WTC11 (cell line): ENCODE measurements around the gene SCAF8. TPM values are rescaled to one million over a fixed set of nuclear protein-coding genes. Genes with fewer than 3 reads are reported as not detected.

Experiments
- ATAC-seq: fragments of 200-7000 bp; cut with Tn5 transposase; 2 replicates; pipeline ENCODE4 v1.10.0; 2021; ENCODE audit warnings: mild to moderate bottlenecking, moderate library complexity
- CTCF ChIA-PET: fragments of 300-600 bp; sonication (Branson Sonifier 250); formaldehyde crosslinking; loops from one replicate; lab custom pipeline; 2021; ENCODE audit warnings: antibody characterized with exemption; lab: Charles Lee
- POLR2A ChIA-PET: fragments of 350-600 bp; sonication (Branson Sonifier 250); formaldehyde crosslinking; loops from one replicate; lab custom pipeline; 2021; ENCODE audit warnings: antibody characterized with exemption; lab: Charles Lee
- DNase-seq: peaks from one replicate; pipeline ENCODE4 v3.0.0; 2021; ENCODE audit warnings: low spot score
- H3K27ac Mint-ChIP-seq: 2 replicates; pipeline ENCODE4 v1.8.0; 2021; ENCODE audit warnings: mixed read lengths
- H3K27me3 Mint-ChIP-seq: 2 replicates; pipeline ENCODE4 v1.8.0; 2021; ENCODE audit warnings: low read depth, mild to moderate bottlenecking, moderate library complexity, mixed read lengths
- H3K36me3 Mint-ChIP-seq: 2 replicates; pipeline ENCODE4 v1.8.0; 2021; ENCODE audit warnings: mixed read lengths
- H3K4me1 Mint-ChIP-seq: 2 replicates; pipeline ENCODE4 v1.8.0; 2022; ENCODE audit warnings: mixed read lengths
- H3K4me3 Mint-ChIP-seq: 2 replicates; pipeline ENCODE4 v1.8.0; 2021; ENCODE audit warnings: mild to moderate bottlenecking, moderate library complexity, mixed read lengths
- H3K9me3 Mint-ChIP-seq: 2 replicates; pipeline ENCODE4 v1.8.0; 2021; ENCODE audit warnings: mixed read lengths
- ATF1 ChIP-seq: sonication (generic); formaldehyde crosslinking; IDR thresholded peaks from 2 replicates; pipeline ENCODE4 v1.8.1; 2023; ENCODE audit warnings: mild to moderate bottlenecking, moderate library complexity, missing genetic modification reagents
- CDX4 ChIP-seq: fragments of 250-450 bp; sonication (Bioruptor Pico); IDR thresholded peaks from 2 replicates; pipeline ENCODE4 v1.9.0; 2021; ENCODE audit warnings: moderate library complexity, mild to moderate bottlenecking, inconsistent platforms, borderline replicate concordance
- CREM ChIP-seq: sonication (generic); formaldehyde crosslinking; IDR thresholded peaks from 2 replicates; pipeline ENCODE4 v1.8.1; 2022; ENCODE audit warnings: mild to moderate bottlenecking, missing genetic modification reagents, moderate library complexity
- ELF4 ChIP-seq: sonication (generic); formaldehyde crosslinking; IDR thresholded peaks from 2 replicates; pipeline ENCODE4 v1.8.1; 2022; ENCODE audit warnings: low read depth, mild to moderate bottlenecking, moderate library complexity, missing genetic modification reagents
- FOXJ3 ChIP-seq: sonication (generic); formaldehyde crosslinking; IDR thresholded peaks from 2 replicates; pipeline ENCODE4 v1.9.0; 2021; ENCODE audit warnings: missing genetic modification reagents, mild to moderate bottlenecking, borderline replicate concordance
- GABPB1 ChIP-seq: sonication (generic); formaldehyde crosslinking; IDR thresholded peaks from 2 replicates; pipeline ENCODE4 v1.8.1; 2023; ENCODE audit warnings: mild to moderate bottlenecking, missing genetic modification reagents
- JUN ChIP-seq: sonication (generic); formaldehyde crosslinking; IDR thresholded peaks from 2 replicates; pipeline ENCODE4 v1.8.0; 2023; ENCODE audit warnings: mild to moderate bottlenecking, missing genetic modification reagents
- NFE2L1 ChIP-seq: sonication (generic); formaldehyde crosslinking; IDR thresholded peaks from 2 replicates; pipeline ENCODE4 v1.8.1; 2023; ENCODE audit warnings: missing genetic modification reagents
- NFYB ChIP-seq: sonication (generic); formaldehyde crosslinking; conservative IDR thresholded peaks from 2 replicates; pipeline ENCODE4 v1.8.0; 2022; ENCODE audit warnings: low read depth, missing genetic modification reagents
- TP53 ChIP-seq: sonication (generic); formaldehyde crosslinking; IDR thresholded peaks from 2 replicates; pipeline ENCODE4 v1.8.1; 2023; ENCODE audit warnings: mild to moderate bottlenecking, missing genetic modification reagents
- ZBTB21 ChIP-seq: sonication (generic); formaldehyde crosslinking; IDR thresholded peaks from 2 replicates; pipeline ENCODE4 v1.8.1; 2023; ENCODE audit warnings: mild to moderate bottlenecking, missing genetic modification reagents, borderline replicate concordance
- ZNF121 ChIP-seq: sonication (generic); formaldehyde crosslinking; IDR thresholded peaks from 2 replicates; pipeline ENCODE4 v1.8.0; 2023; ENCODE audit warnings: missing genetic modification reagents
- ZNF138 ChIP-seq: sonication (generic); formaldehyde crosslinking; conservative IDR thresholded peaks from 2 replicates; pipeline ENCODE4 v1.8.1; 2022; ENCODE audit warnings: mild to moderate bottlenecking, moderate library complexity, missing genetic modification reagents
- ZNF263 ChIP-seq: sonication (generic); formaldehyde crosslinking; IDR thresholded peaks from 2 replicates; pipeline ENCODE4 v1.8.1; 2022; ENCODE audit warnings: low read depth, mild to moderate bottlenecking, moderate library complexity, missing genetic modification reagents
- ZNF317 ChIP-seq: sonication (generic); formaldehyde crosslinking; IDR thresholded peaks from 2 replicates; pipeline ENCODE4 v1.8.1; 2023; ENCODE audit warnings: low read depth, mild to moderate bottlenecking, moderate library complexity, missing genetic modification reagents, borderline replicate concordance
- total RNA-seq: library from RNA; stranded (reverse); gene quantifications from 3 replicates; pipeline ENCODE4 v1.2.3, GENCODE V29; 2021
- TF ChIP-seq, protein P1 (sequence below): sonication (generic); formaldehyde crosslinking; IDR thresholded peaks from 2 replicates; pipeline ENCODE4 v1.8.1; 2022; ENCODE audit warnings: low read depth, mild to moderate bottlenecking, moderate library complexity, missing genetic modification reagents, borderline replicate concordance
- TF ChIP-seq, protein P2 (sequence below): fragments of 250-450 bp; sonication (Bioruptor Pico); IDR thresholded peaks from 2 replicates; pipeline ENCODE4 v2.1.2; 2022; ENCODE audit warnings: mild to moderate bottlenecking, moderate library complexity
- TF ChIP-seq, protein P3 (sequence below): sonication (generic); formaldehyde crosslinking; IDR thresholded peaks from 2 replicates; pipeline ENCODE4 v1.8.1; 2022; ENCODE audit warnings: missing genetic modification reagents, borderline replicate concordance
- TF ChIP-seq, protein P4 (sequence below): sonication (generic); formaldehyde crosslinking; IDR thresholded peaks from 2 replicates; pipeline ENCODE4 v1.8.1; 2023; ENCODE audit warnings: mild to moderate bottlenecking, missing genetic modification reagents

SCAF8 gene
- total RNA-seq, 1 experiment from 2014 or later: 40.7 TPM

- Mint-ChIP-seq H3K36me3 (peaks cover 46% of the 10 kb centered on the region), H3K4me1 (no peaks in the 10 kb centered on the region), H3K4me3 (no peak overlapping the region), H3K27ac (no peak overlapping the region), H3K27me3 (no peaks in the 10 kb centered on the region), H3K9me3 (0 out of 2 replicates have a peak, but pooled peaks cover 5% of the 10 kb centered on the region)
- no peak for TF ChIP-seq ZNF263 (CRISPR knock-in tag)
- no peak for TF ChIP-seq TP53 (CRISPR knock-in tag)
- TF ChIP-seq ELF4 (CRISPR knock-in tag): no peak
- TF ChIP-seq CREM (CRISPR knock-in tag): no peak
- TF ChIP-seq GABPB1 (CRISPR knock-in tag): no peak
- TF ChIP-seq ZNF138 (CRISPR knock-in tag): no peak
- TF ChIP-seq, protein P1, sequence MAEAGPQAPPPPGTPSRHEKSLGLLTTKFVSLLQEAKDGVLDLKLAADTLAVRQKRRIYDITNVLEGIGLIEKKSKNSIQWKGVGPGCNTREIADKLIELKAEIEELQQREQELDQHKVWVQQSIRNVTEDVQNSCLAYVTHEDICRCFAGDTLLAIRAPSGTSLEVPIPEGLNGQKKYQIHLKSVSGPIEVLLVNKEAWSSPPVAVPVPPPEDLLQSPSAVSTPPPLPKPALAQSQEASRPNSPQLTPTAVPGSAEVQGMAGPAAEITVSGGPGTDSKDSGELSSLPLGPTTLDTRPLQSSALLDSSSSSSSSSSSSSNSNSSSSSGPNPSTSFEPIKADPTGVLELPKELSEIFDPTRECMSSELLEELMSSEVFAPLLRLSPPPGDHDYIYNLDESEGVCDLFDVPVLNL (CRISPR knock-in tag): no peak
- POLR2A ChIA-PET: no interaction called here
- CTCF ChIA-PET: no interaction called here
- ATAC-seq (no peak), DNase-seq (no peak)
These were observed 59.5 kb downstream of the SCAF8 start for GRCh38 chr6:154792761-154793160.

- ChIA-PET CTCF (no interaction called here), POLR2A (no interaction called here)
- no peaks in the 10 kb centered on the region for H3K9me3 Mint-ChIP-seq
- H3K4me1 Mint-ChIP-seq: no peaks in the 10 kb centered on the region
- H3K27me3 Mint-ChIP-seq: no peaks in the 10 kb centered on the region
- H3K27ac Mint-ChIP-seq: peak overlapping the region; percentile 17; the same call in 1 of the 2 replicates
- DNase-seq: no peak
- peaks cover 39% of the 10 kb centered on the region for H3K36me3 Mint-ChIP-seq
- H3K4me3 Mint-ChIP-seq: no peak overlapping the region
- TF ChIP-seq, protein P2, sequence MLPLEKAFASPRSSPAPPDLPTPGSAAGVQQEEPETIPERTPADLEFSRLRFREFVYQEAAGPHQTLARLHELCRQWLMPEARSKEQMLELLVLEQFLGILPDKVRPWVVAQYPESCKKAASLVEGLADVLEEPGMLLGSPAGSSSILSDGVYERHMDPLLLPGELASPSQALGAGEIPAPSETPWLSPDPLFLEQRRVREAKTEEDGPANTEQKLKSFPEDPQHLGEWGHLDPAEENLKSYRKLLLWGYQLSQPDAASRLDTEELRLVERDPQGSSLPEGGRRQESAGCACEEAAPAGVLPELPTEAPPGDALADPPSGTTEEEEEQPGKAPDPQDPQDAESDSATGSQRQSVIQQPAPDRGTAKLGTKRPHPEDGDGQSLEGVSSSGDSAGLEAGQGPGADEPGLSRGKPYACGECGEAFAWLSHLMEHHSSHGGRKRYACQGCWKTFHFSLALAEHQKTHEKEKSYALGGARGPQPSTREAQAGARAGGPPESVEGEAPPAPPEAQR (CRISPR knock-in tag): no peak
- TF ChIP-seq NFYB (CRISPR knock-in tag) (no peak), ZBTB21 (CRISPR knock-in tag) (no peak), CDX4 (no peak), ZNF317 (no peak), ATF1 (CRISPR knock-in tag) (no peak), FOXJ3 (CRISPR knock-in tag) (no peak), ZNF263 (CRISPR knock-in tag) (no peak), ZNF121 (CRISPR knock-in tag) (no peak), JUN (CRISPR knock-in tag) (no peak), NFE2L1 (CRISPR knock-in tag) (no peak)
- TF ChIP-seq, protein P3, sequence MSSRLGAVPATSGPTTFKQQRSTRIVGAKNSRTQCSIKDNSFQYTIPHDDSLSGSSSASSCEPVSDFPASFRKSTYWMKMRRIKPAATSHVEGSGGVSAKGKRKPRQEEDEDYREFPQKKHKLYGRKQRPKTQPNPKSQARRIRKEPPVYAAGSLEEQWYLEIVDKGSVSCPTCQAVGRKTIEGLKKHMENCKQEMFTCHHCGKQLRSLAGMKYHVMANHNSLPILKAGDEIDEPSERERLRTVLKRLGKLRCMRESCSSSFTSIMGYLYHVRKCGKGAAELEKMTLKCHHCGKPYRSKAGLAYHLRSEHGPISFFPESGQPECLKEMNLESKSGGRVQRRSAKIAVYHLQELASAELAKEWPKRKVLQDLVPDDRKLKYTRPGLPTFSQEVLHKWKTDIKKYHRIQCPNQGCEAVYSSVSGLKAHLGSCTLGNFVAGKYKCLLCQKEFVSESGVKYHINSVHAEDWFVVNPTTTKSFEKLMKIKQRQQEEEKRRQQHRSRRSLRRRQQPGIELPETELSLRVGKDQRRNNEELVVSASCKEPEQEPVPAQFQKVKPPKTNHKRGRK: no peak
- TF ChIP-seq, protein P4, sequence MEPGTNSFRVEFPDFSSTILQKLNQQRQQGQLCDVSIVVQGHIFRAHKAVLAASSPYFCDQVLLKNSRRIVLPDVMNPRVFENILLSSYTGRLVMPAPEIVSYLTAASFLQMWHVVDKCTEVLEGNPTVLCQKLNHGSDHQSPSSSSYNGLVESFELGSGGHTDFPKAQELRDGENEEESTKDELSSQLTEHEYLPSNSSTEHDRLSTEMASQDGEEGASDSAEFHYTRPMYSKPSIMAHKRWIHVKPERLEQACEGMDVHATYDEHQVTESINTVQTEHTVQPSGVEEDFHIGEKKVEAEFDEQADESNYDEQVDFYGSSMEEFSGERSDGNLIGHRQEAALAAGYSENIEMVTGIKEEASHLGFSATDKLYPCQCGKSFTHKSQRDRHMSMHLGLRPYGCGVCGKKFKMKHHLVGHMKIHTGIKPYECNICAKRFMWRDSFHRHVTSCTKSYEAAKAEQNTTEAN: no peak
- ATAC-seq: no peak
These were observed 63.3 kb downstream of the SCAF8 start for GRCh38 chr6:154796484-154796883.
